HepG2 (cell line): ENCODE measurements around the gene RHBDF2. TPM values are rescaled to one million over a fixed set of nuclear protein-coding genes. Genes with fewer than 3 reads are reported as not detected.
A peak's percentile ranks its signal among the peaks of the same experiment; 100 is the strongest.

Source experiments
- ADNP ChIP-seq: sonication (generic); formaldehyde crosslinking; IDR thresholded peaks from 2 replicates; pipeline ENCODE4 v1.4.0; 2020; ENCODE audit warnings: missing genetic modification reagents
- AKAP8 ChIP-seq: sonication (generic); formaldehyde crosslinking; IDR thresholded peaks from 2 replicates; pipeline ENCODE4 v1.5.1; 2020; ENCODE audit warnings: mild to moderate bottlenecking, missing genetic modification reagents
- ARNT ChIP-seq: fragments of 450-650 bp; IDR thresholded peaks from 2 replicates; pipeline ENCODE4 v1.6.1; 2017
- HOXA5 ChIP-seq: sonication (generic); formaldehyde crosslinking; IDR thresholded peaks from 2 replicates; pipeline ENCODE4 v1.4.0; 2020; ENCODE audit warnings: missing genetic modification reagents
- JUNB ChIP-seq: sonication (generic); formaldehyde crosslinking; IDR thresholded peaks from 2 replicates; pipeline ENCODE4 v1.8.0; 2022; ENCODE audit warnings: missing genetic modification reagents, mild to moderate bottlenecking, borderline replicate concordance
- MAZ ChIP-seq, 2 experiments: sonication (generic) in 1 of 2; formaldehyde crosslinking in 1 of 2; IDR thresholded peaks; 2 replicates each; pipeline versions ENCODE4 v1.5.0 to v1.6.1; 2012 to 2020; ENCODE audit warnings: low read depth in 2 of 2, mild to moderate bottlenecking in 2 of 2, borderline replicate concordance in 1 of 2, improper control_type of control experiment in 1 of 2, low read length in 1 of 2, missing genetic modification reagents in 1 of 2, moderate library complexity in 1 of 2
- MED1 ChIP-seq: sonication (generic); formaldehyde crosslinking; IDR thresholded peaks from 2 replicates; pipeline ENCODE4 v1.4.0; 2020; ENCODE audit warnings: missing genetic modification reagents
- NR2C2 ChIP-seq: sonication (generic); formaldehyde crosslinking; IDR thresholded peaks from 2 replicates; pipeline ENCODE4 v1.4.0; 2020; ENCODE audit warnings: missing genetic modification reagents, mild to moderate bottlenecking, moderate library complexity, borderline replicate concordance
- ONECUT2 ChIP-seq: sonication (generic); formaldehyde crosslinking; IDR thresholded peaks from 2 replicates; pipeline ENCODE4 v1.4.0; 2020; ENCODE audit warnings: missing genetic modification reagents
- SAFB2 ChIP-seq: sonication (generic); formaldehyde crosslinking; IDR thresholded peaks from 2 replicates; pipeline ENCODE4 v1.5.1; 2020; ENCODE audit warnings: missing genetic modification reagents, low read depth, mild to moderate bottlenecking, borderline replicate concordance
- TBP ChIP-seq: sonication (generic); formaldehyde crosslinking; IDR thresholded peaks from 2 replicates; pipeline ENCODE4 v1.5.0; 2020; ENCODE audit warnings: missing genetic modification reagents
- ZKSCAN1 ChIP-seq: fragments of 150-350 bp; IDR thresholded peaks from 2 replicates; pipeline ENCODE4 v1.6.1; 2014; ENCODE audit warnings: low read length
- ZNF138 ChIP-seq: sonication (generic); formaldehyde crosslinking; IDR thresholded peaks from 2 replicates; pipeline ENCODE4 v1.5.0; 2020; ENCODE audit warnings: mild to moderate bottlenecking, low read depth, missing genetic modification reagents
- ZNF20 ChIP-seq: sonication (generic); formaldehyde crosslinking; IDR thresholded peaks from 2 replicates; pipeline ENCODE4 v1.4.0; 2020; ENCODE audit warnings: mild to moderate bottlenecking, moderate library complexity, missing genetic modification reagents
- ZNF224 ChIP-seq: sonication (generic); formaldehyde crosslinking; IDR thresholded peaks from 2 replicates; pipeline ENCODE4 v1.5.0; 2020; ENCODE audit warnings: mild to moderate bottlenecking, missing genetic modification reagents
- ZNF280B ChIP-seq: sonication (generic); formaldehyde crosslinking; IDR thresholded peaks from 2 replicates; pipeline ENCODE4 v1.5.0; 2020; ENCODE audit warnings: missing genetic modification reagents, mild to moderate bottlenecking, borderline replicate concordance
- ZNF3 ChIP-seq: IDR thresholded peaks from 2 replicates; pipeline ENCODE4 v1.7.0; 2017; ENCODE audit warnings: inconsistent platforms
- ZNF30 ChIP-seq: sonication (generic); formaldehyde crosslinking; IDR thresholded peaks from 2 replicates; pipeline ENCODE4 v1.5.0; 2020; ENCODE audit warnings: mild to moderate bottlenecking, missing genetic modification reagents
- ZNF572 ChIP-seq: sonication (generic); formaldehyde crosslinking; IDR thresholded peaks from 2 replicates; pipeline ENCODE4 v1.5.1; 2020; ENCODE audit warnings: mild to moderate bottlenecking, missing genetic modification reagents
- ZNF782 ChIP-seq: sonication (generic); formaldehyde crosslinking; IDR thresholded peaks from 2 replicates; pipeline ENCODE4 v1.4.0; 2020; ENCODE audit warnings: missing genetic modification reagents, mild to moderate bottlenecking, borderline replicate concordance
- polyA plus RNA-seq, 8 experiments: library from polyadenylated mRNA; depleted of rRNA in 3 of 8; stranded (reverse) in 7 of 8; unstranded in 1 of 8; fragments of >200 nt; fragmentation: Illumina TruSeq in 4 of 8; extraction: Trizol in 4 of 8; gene quantifications; 2 replicates each; pipeline versions ENCODE4 v1.2.1 to v1.2.3, GENCODE V29; 2011 to 2016; ENCODE audit warnings: low read depth in 4 of 8, missing spikeins in 1 of 8, mixed read lengths in 1 of 8; ENCODE audit not compliant: insufficient read depth in 1 of 8
- total RNA-seq, 5 experiments: library from RNA; depleted of rRNA; stranded (reverse); fragments of >200 nt; fragmentation: Illumina TruSeq; extraction: Trizol; gene quantifications; 2 replicates each; pipeline ENCODE4 v1.2.3, GENCODE V29; 2016; ENCODE audit warnings: low read depth in 1 of 5

Gene RHBDF2
- total and polyA plus RNA-seq, 2 of the 13 experiments (the other 11 are each of a cell fraction or from before 2014, with no cell fraction given), result 7.8 to 24.2 TPM

- no peak for TF ChIP-seq TBP (CRISPR knock-in tag)
- TF ChIP-seq NR2C2 (CRISPR knock-in tag), result 0 out of 2 replicates have a peak, but pooled peaks have one; percentile 13
- no peak for TF ChIP-seq ZNF224
- TF ChIP-seq ARNT, result no peak
- no peak for TF ChIP-seq JUNB (CRISPR knock-in tag)
- TF ChIP-seq ZNF782 (CRISPR knock-in tag), result peak; percentile 38; the same call in 1 of the 2 replicates
- no peak for TF ChIP-seq ZKSCAN1
- no peak for TF ChIP-seq ZNF3
- 0 out of 2 replicates have a peak, but pooled peaks have one; percentile 23 for TF ChIP-seq ADNP (CRISPR knock-in tag)
- 0 out of 2 replicates have a peak, but pooled peaks have one; percentile 34 for TF ChIP-seq ZNF138
- TF ChIP-seq ZNF30 (CRISPR knock-in tag), result no peak
- 0 out of 2 replicates have a peak, but pooled peaks have one; percentile 57 for TF ChIP-seq AKAP8
- peak; percentile 72 for TF ChIP-seq HOXA5 (CRISPR knock-in tag)
- TF ChIP-seq MED1 (CRISPR knock-in tag), result peak; percentile 61; the same call in 1 of the 2 replicates
- TF ChIP-seq MAZ (IDR thresholded peaks at IDR 0.05; ENCODE audit: borderline replicate concordance, low read depth, low read length), result no peak
- peak; percentile 81; the same call in 1 of the 2 replicates for TF ChIP-seq MAZ (CRISPR knock-in tag; IDR thresholded peaks at IDR 0.05; ENCODE audit: low read depth)
- TF ChIP-seq ONECUT2 (CRISPR knock-in tag), result no peak
- TF ChIP-seq SAFB2 (CRISPR knock-in tag), result peak; percentile 83
- TF ChIP-seq ZNF572 (CRISPR knock-in tag), result 0 out of 2 replicates have a peak, but pooled peaks have one; percentile 78
- TF ChIP-seq ZNF280B (CRISPR knock-in tag), result no peak
- TF ChIP-seq ZNF20 (CRISPR knock-in tag), result no peak
Measured at GRCh38 chr17:76523084-76524037, 22.1 kb upstream of the RHBDF2 start (continued).
